GM19193 (cell line): ENCODE data around the gene SOAT2.

Experiments used
- POLR2A ChIP-seq: IDR thresholded peaks from 4 replicates; pipeline ENCODE4 v1.6.1; 2011; ENCODE audit not compliant: insufficient read depth, insufficient read length; ENCODE audit errors: extremely low read depth

The SOAT2 gene

DNA sequence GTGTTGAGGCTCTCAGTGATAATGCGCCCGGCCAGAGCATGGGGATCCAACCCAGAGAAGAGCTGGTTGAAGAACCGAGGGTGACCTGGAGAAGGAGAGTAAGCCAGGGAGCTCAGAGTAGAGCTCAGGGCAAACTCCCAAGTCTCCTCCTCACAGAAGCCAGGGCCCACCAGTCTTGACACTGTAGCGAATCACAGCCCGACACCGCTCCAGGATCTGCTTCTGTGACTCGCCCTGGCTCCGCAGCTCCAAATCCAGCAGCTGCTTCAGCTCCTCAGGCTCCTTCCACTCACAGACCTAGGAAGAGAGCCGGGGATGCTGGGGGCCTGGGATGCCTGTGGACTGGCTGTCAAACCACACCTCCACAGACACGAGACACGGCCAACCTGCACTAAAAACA, 69.1 kb downstream of the SOAT2 start:
- no peak for TF ChIP-seq POLR2A

DNA sequence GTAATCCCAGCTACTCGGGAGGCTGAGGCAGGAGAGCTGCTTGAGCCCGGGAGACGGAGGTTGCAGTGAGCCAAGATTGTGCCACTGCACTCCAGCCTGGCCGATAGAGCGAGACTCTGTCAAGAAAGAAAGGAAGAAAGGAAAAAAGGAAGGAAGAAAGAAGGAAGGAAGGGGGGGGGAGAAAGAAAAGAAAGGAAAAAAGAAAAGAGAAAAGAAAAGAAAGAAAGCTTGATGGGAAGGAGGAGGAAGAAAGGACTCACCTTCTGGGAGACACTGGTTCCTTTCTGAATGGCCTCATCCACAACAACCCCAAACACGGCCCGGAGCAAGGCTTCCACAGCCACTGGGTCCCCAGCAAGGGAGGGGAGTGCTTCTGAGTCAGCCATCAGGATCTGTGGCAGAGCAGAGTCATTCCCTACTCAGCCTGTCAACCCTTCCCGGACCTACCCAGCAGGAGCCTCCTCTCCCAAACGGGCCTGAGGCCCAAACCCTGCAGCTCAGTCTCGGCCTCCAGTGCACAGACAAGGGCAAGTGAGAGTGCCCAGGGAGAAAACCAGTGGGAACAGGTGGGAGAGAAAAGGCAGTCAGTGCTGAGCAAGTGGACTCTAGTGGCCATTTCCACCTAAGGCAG, 69.9 kb downstream of the SOAT2 start:
- TF ChIP-seq POLR2A, result no peak
